ENCODE measurements around the gene CRIP3. TPM values are rescaled to one million over a fixed set of nuclear protein-coding genes. Genes with fewer than 3 reads are reported as not detected.

The CRIP3 gene
- total and polyA plus RNA-seq, 2 of the 13 experiments (the other 11 are each of a cell fraction or from before 2014, with no cell fraction given), result 6.3 to 9.3 TPM

GRCh38 chr6:43355862-43356590 lies 47.4 kb upstream of the CRIP3 start (continued):
- TF ChIP-seq ZNF407 (CRISPR knock-in tag; IDR thresholded peaks at IDR 0.05; ENCODE audit: not compliant biosample characterization) (no peak), ZNF281 (CRISPR knock-in tag; IDR thresholded peaks at IDR 0.05; ENCODE audit: borderline replicate concordance) (no peak), ZNF251 (CRISPR knock-in tag; IDR thresholded peaks at IDR 0.05) (no peak), RBM22 (optimal IDR thresholded peaks at IDR 0.05; ENCODE audit: low read length) (no peak), ELF3 (CRISPR knock-in tag; IDR thresholded peaks at IDR 0.05) (no peak), AHDC1 (CRISPR knock-in tag; IDR thresholded peaks at IDR 0.05; ENCODE audit: borderline replicate concordance) (no peak), NFATC3 (CRISPR knock-in tag; IDR thresholded peaks at IDR 0.05) (0 out of 2 replicates have a peak, but pooled peaks have one; percentile 52), HNF1B (CRISPR knock-in tag; IDR thresholded peaks at IDR 0.05) (0 out of 2 replicates have a peak, but pooled peaks have one; percentile 15)
